GM12872 (cell line): ENCODE data around the gene UPK3A.

Source experiments
- TF ChIP-seq, protein P1 (sequence below): IDR thresholded peaks from 3 replicates; pipeline ENCODE4 v1.5.1; 2011; ENCODE audit warnings: low read depth, mild to moderate bottlenecking, low read length, moderate library complexity; ENCODE audit not compliant: insufficient read depth

Gene UPK3A

DNA sequence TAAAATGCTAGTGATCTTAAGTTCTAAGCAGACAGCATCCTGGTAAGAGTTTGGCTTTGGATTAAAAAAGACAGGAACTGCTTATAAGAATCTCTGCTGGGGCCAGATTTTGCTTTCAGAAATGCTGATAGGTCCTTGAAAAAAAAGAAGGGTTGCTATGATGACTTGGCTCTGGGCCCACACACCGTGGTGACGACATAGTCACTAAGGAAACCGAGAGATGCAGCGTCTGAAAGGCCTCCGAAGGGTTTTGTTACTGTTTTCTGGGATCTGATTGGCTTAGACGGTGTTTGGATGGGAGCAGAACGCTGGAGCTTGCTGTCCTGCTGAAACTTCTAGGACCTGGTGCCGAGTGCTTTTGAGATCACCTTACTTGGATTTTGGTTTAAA is 33.4 kb downstream of the UPK3A start:
- TF ChIP-seq, protein P1, sequence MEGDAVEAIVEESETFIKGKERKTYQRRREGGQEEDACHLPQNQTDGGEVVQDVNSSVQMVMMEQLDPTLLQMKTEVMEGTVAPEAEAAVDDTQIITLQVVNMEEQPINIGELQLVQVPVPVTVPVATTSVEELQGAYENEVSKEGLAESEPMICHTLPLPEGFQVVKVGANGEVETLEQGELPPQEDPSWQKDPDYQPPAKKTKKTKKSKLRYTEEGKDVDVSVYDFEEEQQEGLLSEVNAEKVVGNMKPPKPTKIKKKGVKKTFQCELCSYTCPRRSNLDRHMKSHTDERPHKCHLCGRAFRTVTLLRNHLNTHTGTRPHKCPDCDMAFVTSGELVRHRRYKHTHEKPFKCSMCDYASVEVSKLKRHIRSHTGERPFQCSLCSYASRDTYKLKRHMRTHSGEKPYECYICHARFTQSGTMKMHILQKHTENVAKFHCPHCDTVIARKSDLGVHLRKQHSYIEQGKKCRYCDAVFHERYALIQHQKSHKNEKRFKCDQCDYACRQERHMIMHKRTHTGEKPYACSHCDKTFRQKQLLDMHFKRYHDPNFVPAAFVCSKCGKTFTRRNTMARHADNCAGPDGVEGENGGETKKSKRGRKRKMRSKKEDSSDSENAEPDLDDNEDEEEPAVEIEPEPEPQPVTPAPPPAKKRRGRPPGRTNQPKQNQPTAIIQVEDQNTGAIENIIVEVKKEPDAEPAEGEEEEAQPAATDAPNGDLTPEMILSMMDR, result no peak

DNA sequence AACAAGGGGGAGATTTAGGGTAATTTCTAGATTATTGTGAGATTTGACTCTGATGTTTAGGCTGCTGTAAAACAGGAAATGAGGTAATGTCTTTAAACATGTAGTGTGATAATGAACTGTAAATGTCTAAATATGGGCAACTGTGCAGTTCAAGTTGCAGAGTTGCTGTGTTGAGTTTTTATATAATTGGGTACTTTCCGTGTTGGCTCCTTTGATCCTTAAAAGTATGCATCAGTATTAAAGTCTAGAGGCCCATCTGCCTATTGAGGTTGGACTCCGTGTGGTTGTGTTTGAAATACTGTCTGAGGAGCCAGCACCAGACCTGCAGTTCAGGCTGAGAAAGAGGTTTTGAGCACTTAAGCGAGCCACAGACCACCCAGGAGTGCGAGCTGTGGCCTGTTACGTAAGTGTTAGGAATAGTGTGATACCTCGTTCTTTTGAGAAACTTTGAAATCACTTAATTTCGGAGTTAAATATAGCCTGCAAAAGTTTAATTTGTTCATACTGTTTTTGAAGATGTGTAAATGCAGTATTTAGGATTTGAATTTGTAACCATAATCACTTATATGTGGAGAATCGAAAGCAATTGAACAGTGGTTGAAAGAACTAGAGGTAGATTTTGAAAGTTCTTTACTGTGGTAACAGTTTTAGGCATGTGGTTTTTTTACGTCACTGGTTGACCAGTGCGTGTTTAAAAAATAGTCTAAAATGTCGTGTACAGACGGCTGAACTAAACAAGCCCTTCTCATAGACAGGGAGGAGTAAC is 34.0 kb downstream of the UPK3A start:
- TF ChIP-seq, protein P1, result no peak

DNA sequence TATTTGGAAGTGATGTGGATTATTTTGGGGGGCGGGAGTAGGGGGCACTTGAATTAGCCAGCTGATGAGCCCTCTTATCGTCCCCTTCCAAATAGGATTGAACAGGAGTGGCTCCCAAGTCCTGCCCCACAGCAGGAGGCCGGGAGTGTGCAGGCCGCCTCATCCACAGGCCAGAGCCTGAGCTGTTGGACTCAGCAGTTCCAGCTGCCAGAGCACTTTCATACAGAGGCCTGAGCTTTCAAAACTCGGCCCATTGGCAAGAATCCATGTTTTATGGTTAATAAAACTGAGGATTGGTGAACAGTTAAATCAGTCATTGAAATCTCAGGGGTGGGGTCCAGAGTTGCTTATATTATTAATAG is 34.6 kb downstream of the UPK3A start:
- TF ChIP-seq, protein P1, result no peak

DNA sequence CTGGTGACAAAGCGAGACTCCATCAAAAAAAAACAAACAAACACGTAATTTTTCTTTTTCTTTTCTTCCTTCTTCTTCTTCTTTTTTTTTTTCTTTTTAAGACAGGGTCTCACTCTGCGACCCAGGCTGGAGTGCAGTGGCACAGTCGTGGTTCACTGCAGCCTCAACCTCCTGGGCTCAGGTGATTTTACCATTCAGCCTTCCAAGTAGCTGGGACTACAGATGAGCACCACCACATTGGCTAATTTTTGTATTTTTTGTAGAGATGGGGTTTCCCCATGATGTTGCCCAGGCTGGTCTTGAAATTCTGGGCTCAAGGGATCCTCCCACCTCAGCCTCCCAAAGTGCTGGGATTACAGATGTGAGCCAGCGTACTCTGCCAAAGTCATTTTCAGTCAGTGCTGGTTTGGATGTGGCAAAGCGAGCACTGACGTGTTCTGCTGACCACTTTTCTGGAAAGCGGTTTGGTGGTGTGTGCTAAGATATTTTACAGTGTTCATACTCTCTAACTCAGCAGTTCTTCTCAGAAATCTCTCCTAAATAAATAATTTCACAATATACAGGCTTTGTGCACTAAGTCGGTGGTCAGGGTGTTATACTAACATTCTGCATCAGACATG is 35.7 kb downstream of the UPK3A start:
- TF ChIP-seq, protein P1, result no peak

DNA sequence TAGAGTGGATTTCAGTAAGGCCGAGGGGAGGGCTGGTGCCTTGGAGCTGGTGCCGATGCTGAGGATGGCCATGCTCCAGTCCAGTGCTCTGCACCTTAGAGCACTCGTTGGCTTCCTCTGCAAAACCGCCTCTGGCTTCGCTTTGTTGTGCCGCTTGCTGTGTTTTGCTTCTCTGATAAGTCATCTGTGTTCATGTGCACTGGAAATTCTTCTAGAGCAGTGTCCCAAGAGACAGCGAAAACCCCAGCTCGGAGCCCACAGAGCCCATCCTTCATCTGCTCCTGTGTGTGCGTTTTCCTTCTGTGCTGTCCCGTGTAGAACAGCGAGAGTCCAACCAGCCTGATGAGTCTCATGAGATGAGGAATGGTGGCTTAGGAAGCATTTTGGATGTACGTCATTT is 37.1 kb downstream of the UPK3A start:
- TF ChIP-seq, protein P1, result no peak

DNA sequence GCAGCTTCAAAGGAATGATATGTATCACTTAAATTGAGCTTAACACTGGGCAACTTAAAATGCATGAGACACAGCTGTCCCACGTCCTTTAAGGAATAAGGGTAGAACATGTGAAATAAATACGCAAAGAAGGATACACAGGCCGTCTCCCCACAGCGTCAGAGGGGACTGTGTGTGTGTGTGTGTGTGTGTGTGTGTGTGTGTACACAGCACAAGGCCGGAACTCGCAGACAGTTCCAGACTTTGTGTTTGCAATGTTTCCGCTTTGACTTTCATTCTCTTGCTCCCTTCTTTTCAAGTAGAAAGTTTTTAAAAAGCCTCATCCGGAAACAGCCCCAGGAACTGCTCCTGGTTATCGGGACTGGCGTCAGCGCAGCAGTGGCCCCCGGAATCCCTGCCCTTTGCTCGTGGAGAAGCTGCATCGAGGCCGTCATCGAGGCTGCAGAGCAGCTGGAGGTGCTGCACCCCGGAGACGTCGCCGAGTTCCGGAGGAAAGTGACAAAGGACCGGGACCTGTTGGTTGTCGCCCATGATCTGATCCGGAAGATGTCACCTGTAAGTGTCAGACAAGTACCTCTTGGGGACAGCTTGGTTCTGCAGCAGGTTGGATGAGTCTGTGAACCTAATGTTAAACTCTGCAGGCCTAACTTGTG is 38.2 kb downstream of the UPK3A start:
- TF ChIP-seq, protein P1, result no peak

DNA sequence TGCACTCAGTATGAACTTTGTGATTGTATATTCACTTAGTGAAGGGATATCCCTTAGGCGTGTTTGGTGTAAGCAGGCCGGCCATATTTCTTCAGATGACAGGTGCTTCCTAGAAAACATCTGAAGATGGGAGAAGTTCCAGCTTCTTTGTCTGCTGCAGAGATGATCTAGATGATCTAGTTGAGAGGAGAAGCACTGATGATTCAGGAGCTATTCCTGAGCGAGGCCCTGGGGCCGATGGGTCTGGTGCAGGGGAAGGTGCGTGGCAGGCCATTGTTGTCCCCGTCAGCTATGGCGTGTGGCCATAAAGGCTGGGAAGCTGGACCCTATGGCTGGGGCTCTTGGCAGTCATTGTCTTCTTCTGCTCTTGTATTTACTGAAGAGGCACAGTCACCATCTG is 38.9 kb downstream of the UPK3A start:
- TF ChIP-seq, protein P1, result no peak
